ENCODE data around the gene RNF115.

GRCh38 chr1:145696630-145696960 lies 127.3 kb downstream of the RNF115 start:
- TF ChIP-seq CTCF (IDR thresholded peaks at IDR 0.05) (no peak), PBX3 (IDR thresholded peaks at IDR 0.05) (no peak), POLR2AphosphoS2 (conservative IDR thresholded peaks at IDR 0.05; ENCODE audit: low read length) (no peak), CHD4 (IDR thresholded peaks at IDR 0.05; ENCODE audit: borderline replicate concordance) (no peak), MAX (IDR thresholded peaks at IDR 0.05) (no peak), EHMT2 (IDR thresholded peaks at IDR 0.05; ENCODE audit: low read depth) (no peak), ZC3H11A (IDR thresholded peaks at IDR 0.05) (no peak), RAD21 (conservative IDR thresholded peaks at IDR 0.05 in 1 of 2, IDR thresholded peaks at IDR 0.05 in 1 of 2) (no peak)

Measured in A549 (cell line).